GM19193 (cell line): ENCODE measurements around the gene KRTAP1-4.
"Not testable (repeated sequence)": the region's sequence is repeated elsewhere in the genome, so short reads cannot be mapped to it uniquely, and the experiment has no call there.

ENCODE experiments used
- POLR2A ChIP-seq: IDR thresholded peaks from 4 replicates; pipeline ENCODE4 v1.6.1; 2011; ENCODE audit not compliant: insufficient read depth, insufficient read length; ENCODE audit errors: extremely low read depth

KRTAP1-4 gene

DNA sequence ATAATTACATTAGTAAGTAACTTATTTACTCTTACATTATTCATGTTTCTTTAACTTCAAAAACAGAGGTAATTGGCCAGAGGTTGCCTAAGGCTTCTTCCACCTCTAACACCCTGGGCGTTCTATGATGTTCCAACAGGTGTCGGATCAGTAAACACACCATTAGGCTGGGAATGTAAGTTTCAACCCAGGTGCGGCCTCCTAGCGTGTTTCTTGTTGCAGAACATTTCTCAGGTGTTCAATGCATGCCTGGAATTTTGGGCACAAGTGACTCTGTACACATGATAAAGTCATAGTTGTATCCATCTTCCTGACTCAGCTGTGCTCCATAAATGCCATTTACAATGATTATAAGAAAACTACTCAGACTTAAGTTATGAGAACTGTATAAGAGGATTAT lies 24.0 kb upstream of the KRTAP1-4 start:
- TF ChIP-seq POLR2A, result no peak

DNA sequence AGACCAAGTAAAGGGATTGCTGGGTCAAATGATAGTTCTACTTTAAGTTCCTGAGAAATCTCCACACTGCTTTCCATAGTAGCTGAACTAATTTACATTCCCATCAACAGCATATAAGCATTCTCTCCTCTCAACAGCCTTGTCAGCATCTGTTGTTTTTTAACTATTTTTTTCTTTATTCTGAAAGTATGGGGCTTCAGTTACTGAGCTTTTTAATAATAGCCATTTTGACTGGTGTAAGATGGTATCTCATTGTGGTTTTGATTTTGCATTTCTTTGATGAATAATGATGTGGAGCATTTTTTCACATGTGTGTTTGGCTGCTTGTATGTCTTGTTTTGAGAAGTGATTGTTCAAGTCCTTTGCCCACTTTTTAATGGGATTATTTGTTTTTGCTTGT lies 22.6 kb upstream of the KRTAP1-4 start:
- TF ChIP-seq POLR2A, result no peak

DNA sequence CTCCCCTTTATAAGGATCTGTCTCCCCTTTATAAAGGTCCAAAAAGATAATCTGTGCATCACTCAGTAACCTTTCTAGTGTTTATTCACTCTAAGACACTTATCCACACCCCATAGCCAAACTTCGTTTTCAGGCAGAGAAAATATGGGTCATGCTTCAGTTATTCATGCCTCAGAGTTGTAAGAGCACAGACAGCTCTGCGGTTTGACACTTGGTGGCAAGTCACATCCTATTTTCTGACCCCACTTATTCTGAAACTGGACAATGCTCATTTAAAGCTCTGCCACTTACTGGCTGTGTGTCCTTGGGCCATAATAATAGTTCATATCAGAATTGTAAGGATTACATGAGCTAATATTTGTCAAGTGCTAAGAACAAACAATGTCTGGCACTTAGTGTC lies 19.1 kb upstream of the KRTAP1-4 start:
- TF ChIP-seq POLR2A, result no peak

DNA sequence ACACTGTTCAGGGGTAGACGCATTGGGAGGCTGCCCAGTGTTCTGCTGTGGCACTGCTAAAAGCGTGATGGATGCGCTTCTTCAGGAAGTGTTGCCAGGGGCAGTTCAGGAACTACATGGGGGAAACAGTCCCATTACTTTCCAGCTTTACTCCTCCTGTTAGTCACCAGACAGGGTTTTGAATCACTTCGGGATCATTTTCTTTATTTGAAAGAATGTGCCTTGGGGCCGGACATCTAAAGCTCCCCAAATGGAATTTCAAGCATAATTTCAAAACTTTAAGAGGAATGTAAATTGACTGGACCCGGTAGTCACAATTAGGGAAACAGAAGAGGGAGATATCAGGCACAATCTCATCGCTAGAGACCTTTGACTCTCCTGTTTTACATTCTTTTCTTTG lies 18.4 kb upstream of the KRTAP1-4 start:
- no peak for TF ChIP-seq POLR2A

DNA sequence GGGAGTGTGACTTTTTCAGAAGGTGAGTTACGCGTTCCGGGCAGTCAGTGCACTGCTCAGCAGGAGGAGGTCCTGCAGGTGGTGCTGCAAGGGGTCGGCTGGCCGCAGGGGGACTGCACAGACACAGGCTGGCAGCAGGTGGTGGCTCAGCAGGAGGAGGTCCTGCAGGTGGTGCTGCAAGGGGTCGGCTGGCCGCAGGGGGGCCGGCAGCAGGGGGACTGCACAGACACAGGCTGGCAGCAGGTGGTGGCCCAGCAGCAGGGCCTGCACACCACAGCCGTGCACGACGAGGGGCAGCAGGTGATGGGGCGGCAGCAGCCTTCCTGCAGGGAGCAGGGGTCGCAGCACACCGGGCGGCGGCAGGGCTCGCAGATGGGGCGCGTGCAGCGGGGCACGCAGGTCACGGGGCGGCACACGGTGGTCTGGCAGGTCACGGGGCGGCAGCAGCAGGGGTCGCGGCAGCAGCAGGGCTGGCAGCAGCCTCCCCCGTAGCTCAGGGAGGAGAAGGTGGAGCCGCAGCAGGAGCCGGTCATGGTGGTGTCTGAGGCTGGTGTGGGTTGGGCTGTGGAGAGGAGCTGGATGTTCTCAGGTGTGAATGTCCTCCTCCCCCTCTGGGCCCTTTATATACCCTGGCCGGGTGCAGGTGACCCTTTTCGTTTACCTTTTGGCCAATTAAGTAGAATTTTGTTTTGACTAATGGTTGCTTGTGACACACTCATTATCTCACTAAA lies 16.9 kb upstream of the KRTAP1-4 start, which contains the start of gene KRTAP2-1:
TSS of gene KRTAP2-1 (minus strand) at position 582 of the 731 bp plus-strand sequence. CDS start at position 533, 49 bp downstream.
- TF ChIP-seq POLR2A, result not testable (repeated sequence)

DNA sequence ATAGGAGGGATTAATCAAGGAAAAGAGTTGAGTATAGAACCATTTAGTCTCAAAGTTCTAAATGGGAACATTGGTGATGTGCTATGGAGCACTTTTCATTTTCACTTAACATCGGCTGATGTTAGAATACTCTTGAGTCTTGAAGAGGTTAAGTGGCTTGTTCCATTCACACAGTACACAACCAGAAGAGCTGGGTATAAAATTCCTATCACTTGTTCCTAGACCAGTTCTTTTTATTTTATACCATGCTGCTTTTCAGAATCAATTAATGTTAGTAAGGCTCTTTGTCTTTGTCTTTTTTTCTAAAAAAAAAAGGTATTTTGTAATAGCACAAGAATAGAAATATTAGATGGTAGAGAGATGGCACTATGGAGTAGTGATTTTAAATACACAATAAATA lies 13.0 kb upstream of the KRTAP1-4 start:
- no peak for TF ChIP-seq POLR2A

DNA sequence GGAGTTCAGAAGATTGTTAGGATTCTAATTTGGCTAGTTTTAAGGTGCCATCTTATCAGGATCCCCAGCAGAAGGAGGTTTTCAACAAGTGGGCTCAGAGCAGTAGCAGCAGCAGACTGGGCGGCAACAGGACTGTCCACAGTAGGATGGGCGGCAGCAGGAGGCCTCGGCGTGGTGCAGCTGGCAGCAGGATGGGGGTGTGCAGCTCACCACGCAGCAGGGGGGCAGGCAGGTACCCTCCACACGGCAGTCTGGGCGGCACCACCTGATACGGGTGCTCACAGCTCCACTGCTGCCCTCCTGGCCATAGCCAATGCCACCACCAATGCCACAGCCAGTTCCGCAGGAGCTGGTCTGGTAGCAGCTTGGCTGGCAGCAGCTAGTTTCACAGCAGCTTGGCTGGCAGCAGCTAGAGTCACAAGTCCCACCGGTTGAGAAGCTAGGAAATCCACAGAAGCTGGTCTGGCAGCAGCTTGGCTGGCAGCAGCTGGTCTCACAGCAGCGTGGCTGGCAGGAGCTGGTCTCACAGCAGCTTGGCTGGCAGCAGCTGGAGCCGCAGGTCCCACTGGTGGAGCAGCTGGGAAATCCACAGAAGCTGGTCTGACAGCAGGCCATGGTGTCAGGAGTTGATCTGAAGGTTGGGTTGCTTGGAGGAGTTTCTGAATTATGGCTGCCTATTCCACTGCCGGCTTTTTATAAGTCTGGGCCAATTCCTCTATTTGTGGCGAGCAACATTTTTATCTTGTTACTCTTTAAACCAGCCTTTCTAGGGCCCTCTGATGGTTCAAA lies 11.0 kb upstream of the KRTAP1-4 start, which contains the start of gene KRTAP1-1:
TSS of gene KRTAP1-1 (minus strand) at position 668 of the 789 bp plus-strand sequence. CDS start at position 615, 53 bp downstream.
- TF ChIP-seq POLR2A, result not testable (repeated sequence)

DNA sequence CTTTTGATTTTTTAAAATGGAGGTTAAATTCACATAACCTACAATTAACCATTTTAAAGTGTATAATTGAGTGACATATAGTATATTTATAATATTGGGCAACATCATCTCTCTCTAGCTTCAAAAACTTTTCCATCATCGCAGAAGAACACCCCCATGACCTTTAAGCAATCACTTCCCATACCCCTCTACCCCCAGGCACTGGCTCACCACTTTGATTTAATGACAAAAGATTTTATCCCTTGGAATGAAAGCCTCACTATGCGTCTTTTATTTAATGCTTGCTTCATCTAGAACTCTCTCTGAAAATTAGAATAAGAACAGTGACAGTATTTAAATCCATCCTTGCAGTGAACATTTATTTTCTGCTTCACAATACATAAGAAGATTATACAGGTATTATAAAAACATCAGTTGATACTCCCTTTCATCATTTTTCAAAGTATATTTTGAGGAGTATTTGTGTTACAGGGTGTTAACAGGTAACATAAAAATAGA lies 7.9 kb upstream of the KRTAP1-4 start:
- TF ChIP-seq POLR2A, result no peak

DNA sequence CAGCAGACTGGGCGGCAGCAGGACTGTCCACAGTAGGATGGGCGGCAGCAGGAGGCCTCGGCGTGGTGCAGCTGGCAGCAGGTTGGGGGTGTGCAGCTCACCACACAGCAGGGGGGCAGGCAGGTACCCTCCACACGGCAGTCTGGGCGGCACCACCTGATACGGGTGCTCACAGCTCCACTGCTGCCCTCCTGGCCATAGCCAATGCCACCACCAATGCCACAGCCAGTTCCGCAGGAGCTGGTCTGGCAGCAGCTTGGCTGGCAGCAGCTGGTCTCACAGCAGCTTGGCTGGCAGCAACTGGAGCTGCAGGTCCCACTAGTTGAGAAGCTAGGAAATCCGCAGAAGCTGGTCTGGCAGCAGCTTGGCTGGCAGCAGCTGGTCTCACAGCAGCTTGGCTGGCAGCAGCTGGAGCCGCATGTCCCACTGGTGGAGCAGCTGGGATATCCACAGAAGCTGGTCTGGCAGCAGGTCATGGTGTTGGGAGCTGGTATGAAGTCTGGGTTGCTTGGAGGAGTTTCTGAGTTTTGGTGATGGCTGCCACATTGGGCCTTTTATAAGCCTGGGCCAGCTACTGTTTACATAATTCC lies 4.4 kb upstream of the KRTAP1-4 start, which contains the start of gene KRTAP1-3:
TSS of gene KRTAP1-3 (minus strand) at position 529 of the 590 bp plus-strand sequence. CDS start at position 476, 53 bp downstream.
- TF ChIP-seq POLR2A, result not testable (repeated sequence)

DNA sequence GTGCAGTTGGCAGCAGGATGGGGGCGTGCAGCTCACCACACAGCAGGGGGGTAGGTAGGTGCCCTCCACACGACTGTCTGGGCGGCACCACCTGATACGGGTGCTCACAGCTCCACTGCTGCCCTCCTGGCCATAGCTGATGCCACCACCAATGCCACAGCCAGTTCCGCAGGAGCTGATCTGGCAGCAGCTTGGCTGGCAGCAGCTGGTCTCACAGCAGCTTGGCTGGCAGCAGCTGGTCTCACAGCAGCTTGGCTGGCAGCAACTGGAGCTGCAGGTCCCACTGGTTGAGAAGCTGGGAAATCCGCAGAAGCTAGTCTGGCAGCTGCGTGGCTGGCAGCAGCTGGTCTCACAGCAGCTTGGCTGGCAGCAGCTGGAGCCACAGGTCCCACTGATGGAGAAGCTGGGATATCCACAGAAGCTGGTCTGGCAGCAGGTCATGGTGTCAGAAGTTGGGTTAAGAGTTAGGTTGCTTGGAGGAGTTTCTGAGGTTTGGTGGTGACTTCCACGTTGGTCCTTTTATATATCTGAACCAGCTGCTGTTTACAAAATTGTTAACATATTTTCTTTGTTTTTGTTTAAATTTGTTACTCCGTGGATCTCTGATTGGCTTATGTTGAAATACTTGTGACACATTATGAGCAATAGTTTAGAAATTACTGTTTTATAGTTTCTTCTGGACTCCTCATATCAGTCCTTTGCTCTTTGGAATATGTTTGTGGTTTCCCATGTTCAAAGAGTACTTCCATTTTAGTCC lies 3.1 kb downstream of the KRTAP1-4 start, which contains the start of gene KRTAP1-5:
TSS of gene KRTAP1-5 (minus strand) at position 494 of the 757 bp plus-strand sequence. CDS start at position 441, 53 bp downstream.
- no peak for TF ChIP-seq POLR2A

DNA sequence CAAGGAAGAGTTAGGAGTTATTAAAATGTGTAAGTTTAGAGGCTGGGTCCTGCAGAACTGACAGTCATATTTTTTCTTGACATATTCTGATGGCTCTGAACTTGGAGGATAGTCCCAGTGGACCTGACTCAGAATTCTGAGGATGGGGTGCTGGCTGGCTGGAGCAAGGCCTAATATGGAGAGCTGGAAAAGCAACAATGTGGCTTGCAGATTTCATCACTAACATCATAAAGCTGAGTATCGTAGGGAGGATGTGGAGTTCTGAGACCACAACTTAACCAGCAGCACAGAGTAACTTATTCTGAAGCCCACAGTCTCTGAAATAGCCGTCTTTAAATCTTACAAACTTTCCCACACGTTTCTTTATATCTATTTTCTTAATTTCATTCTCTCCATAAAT lies 5.3 kb downstream of the KRTAP1-4 start:
- TF ChIP-seq POLR2A, result no peak

DNA sequence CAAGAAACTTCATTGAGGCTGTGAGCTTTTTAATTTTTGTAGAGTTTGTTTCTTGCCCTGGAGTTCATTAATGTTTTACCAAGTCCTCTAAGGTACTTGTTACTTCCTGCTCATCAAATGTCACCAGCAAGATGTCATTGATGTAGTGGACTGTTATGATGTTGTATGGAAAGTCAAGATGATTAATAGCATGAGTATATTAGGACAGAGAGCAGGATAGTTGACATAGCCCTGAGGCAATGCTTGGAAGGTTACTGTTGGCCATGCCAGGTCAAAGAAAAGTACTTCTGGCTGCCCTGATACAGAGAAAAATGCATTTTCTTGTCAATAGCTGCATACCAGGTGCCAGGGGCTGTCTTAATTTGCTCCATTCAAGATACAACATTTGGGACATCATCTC lies 9.7 kb downstream of the KRTAP1-4 start:
- no peak for TF ChIP-seq POLR2A

DNA sequence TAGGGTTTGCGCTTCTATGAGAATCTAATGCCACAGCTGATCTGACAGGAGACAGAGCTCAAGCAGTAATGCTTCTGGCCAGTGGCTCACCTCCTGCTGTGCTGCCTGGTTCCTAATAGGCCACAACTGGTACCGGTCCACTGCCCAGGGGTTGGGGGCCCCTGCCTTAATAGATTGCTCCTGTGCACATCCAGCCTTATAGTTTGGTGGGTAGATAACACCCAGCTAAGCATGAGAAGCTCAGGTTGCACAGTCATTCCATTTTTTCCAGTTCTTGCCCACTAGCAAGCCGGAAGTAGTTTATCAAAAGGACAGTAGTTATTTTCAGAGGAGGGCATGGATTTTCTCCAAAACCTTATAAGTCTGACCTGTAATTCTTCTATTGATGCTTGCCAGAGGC lies 10.6 kb downstream of the KRTAP1-4 start:
- TF ChIP-seq POLR2A, result no peak

DNA sequence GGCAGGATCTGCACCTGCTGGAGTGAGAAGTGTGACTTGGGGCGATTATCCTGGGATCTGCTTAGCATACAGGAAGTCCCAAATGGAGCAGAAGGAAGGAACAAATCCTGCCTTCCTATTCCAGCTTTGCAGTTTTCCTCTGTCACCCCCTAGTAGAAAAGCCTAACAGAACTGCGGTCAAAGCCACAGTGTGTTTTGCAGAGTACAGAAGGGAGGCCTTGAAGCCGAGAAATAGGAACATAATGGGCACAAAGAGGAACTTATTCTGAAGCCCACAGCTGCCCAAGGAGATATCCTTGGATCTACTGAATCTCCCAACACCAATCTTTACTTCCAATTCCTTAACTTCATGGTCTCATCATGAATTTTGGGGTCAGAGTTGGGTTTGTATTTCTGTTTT lies 11.5 kb downstream of the KRTAP1-4 start:
- no peak for TF ChIP-seq POLR2A
